Stimulated activated CD8-positive, alpha-beta memory T cell treated with anti-CD3 and anti-CD28 coated beads, Interleukin-7, amount 100 ng/mL, for 24 hours (primary cell): ENCODE results near the gene CPE.
"Not testable (repeated sequence)": the region's sequence is repeated elsewhere in the genome, so short reads cannot be mapped to it uniquely, and the experiment has no call there.

ENCODE experiments used
- DNase-seq: peaks from one replicate; pipeline ENCODE4 v3.0.0-alpha.2; 2020; ENCODE audit warnings: low read depth

Gene CPE

DNA sequence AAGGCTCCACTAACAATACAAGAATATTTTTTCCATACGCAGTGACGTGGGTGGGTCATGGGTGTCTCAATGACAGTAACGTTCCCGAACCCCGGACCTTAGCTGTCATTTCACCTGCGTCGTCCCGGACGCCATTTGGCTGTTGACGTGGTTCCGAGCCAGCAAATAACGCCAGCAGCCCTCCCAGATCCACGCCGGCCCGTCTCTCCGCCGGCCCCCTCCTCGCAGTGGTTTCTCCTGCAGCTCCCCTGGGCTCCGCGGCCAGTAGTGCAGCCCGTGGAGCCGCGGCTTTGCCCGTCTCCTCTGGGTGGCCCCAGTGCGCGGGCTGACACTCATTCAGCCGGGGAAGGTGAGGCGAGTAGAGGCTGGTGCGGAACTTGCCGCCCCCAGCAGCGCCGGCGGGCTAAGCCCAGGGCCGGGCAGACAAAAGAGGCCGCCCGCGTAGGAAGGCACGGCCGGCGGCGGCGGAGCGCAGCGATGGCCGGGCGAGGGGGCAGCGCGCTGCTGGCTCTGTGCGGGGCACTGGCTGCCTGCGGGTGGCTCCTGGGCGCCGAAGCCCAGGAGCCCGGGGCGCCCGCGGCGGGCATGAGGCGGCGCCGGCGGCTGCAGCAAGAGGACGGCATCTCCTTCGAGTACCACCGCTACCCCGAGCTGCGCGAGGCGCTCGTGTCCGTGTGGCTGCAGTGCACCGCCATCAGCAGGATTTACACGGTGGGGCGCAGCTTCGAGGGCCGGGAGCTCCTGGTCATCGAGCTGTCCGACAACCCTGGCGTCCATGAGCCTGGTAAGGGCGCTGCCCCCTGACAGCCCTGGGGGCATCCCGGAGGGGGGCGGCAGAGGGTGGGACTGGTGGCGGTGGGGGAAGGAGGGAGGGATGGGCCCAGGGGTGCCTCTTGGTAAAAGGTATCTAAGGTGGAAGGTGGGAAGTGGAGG is at the start of gene CPE:
Gene CPE (plus strand): TSS at position 264 of the 933 bp plus-strand sequence. CDS start 214 bp downstream, at position 478.
- peak; percentile 14 for DNase-seq

DNA sequence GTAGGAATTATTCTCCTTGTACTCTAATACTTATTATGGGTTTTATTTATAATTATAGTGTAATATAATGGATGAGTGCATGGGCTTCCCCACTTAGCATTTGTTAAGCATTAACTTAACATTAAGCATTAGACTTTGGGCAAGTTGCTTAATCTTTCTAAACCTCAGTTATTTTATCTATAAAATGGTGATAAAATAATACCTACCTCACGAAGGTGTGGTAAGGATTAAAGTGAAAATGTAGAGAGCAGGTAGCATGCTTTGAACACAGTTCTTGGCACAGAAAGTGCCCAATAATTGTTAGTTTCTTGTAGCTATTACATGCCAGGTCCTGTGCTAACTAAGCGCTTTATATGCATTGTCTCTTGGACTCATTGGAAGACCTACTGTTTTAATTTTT is 48.7 kb upstream of the CPE start:
- DNase-seq, result no peak

DNA sequence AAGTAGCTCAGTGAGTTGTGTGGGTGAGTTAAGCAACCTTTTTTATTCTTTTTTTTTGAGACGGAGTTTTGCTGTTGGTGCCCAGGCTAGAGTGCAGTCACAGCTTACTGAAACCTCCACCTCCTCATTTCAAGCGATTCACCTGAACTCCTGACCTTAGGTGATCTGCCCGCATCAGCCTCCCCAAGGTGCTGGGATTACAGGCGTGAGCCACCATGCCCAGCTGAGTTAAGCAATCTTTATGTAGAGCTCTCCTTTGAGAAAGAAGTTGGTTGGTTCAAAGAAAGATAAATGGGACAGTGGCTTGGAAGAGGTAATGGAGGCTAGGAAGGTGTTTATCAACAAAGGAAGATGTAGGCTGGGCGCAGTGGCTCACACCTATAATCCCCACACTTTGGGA is 48.1 kb upstream of the CPE start:
- no peak for DNase-seq

DNA sequence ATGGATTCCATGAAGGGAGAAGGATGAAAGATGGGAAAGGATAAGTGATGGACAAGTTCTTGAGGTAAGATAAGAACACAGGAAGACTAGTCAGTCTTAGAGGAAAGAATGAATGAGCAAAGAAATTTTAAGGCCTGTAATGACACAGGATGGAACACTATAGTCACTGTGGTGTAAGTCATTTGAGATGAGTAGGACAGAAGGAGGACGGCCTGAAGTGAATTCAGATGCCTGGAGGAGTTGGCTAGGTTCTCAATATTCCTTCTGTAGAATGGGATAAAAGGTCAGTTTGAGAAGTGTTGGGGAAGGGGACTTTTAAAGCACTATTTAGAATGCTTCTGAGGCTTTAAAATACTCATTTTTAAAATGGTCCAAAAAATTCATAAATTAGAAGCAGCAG is 47.4 kb upstream of the CPE start:
- no peak for DNase-seq

DNA sequence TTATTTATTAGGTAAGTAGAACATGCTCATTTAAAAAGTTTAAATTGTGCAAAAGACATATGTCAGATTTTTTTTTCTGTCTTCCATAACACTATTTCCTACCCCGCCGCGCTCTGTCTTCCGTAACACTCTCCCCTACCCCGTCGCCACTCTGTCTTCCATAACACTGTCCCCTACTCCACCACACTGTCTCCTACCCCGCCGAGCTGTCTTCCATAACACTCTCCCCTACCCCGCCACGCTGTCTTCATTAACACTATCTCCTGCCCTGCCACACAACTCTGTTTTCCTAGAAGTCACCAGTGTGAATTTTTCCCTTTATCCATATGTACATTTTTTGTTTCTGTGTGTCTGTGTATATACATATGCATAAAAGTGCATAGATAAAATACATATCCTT is 47.0 kb upstream of the CPE start:
- no peak for DNase-seq

DNA sequence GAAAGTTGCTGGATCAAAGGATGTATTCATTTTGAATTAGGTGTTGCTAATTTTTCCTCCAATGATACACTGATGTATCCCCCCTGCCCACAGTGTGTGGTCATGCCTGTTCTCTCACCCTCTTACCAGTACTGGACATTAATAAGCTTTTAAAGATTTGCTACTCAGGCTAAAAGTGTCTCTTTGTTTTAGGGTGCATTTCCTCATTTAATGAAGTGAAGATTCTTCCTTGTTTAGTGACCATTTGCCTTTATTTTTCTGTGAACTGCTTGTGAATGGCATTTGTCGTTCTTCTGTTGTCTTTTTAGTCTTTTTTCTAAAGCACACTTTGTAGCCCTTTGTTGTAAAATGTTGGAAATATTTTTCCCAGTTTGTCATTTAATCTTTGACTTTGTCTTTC is 46.3 kb upstream of the CPE start:
- no peak for DNase-seq

DNA sequence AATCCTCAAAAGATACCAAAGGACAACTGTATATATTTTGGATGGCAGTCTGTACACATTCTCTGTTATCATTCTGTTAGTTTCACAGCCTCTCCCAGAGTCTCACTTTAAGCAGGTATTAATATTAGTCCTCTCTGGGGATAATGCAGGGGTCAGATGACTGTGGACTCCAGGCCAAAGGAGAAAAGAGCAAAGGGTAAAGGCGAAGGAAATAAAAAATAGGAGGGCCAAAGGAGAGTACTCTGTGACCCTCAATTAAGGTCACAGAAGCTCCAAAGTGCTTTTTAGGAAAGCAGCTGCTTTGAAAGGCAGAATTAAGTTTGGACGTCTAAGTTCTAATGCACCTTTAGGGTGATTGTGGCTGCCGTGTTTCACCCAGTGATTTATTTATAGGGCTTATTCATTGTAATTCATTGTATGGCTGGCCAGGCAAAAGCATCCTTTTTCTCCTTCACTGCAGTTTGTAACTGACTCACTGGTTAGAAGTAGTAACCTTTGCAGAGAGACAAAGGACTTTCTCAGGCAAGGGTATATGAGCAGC is 43.6 kb upstream of the CPE start:
- no peak for DNase-seq

DNA sequence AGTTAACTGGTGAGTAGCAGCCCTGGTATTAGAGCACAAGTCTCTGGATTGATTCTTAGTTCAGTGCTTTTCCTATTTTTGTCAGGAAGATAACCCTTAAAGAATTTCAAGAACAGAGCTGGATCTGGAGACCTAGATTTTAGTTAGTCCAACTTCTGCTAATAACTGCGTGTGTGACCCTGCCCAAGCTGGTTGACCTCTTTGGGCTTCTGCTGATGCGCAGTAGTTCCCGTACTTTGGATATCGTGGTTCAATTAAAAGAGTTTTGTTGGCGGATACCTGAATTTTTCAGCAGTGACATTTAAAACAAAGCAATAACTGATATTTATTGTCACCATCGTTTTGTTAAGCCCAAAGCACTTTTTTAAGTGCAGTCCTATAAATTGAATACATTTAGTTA is 42.1 kb upstream of the CPE start:
- no peak for DNase-seq

DNA sequence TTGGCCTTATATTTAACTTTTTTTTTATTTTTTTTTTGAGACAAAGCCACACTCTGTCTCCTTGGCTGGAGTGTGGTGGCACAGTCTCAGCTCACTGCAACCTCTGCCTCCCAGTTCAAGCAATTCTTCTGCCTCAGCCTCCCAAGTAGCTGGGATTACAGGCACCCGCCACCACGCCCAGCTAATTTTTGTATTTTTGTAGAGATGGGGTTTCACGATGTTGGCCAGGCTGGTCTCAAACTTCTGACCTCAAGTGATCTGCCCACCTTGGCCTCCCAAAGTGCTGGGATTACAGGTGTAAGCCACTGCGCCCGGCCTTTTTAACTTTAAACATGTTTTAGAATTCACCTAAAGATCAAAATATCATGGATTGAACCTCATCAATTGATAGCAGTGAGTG is 36.5 kb upstream of the CPE start:
- not testable (repeated sequence) for DNase-seq

DNA sequence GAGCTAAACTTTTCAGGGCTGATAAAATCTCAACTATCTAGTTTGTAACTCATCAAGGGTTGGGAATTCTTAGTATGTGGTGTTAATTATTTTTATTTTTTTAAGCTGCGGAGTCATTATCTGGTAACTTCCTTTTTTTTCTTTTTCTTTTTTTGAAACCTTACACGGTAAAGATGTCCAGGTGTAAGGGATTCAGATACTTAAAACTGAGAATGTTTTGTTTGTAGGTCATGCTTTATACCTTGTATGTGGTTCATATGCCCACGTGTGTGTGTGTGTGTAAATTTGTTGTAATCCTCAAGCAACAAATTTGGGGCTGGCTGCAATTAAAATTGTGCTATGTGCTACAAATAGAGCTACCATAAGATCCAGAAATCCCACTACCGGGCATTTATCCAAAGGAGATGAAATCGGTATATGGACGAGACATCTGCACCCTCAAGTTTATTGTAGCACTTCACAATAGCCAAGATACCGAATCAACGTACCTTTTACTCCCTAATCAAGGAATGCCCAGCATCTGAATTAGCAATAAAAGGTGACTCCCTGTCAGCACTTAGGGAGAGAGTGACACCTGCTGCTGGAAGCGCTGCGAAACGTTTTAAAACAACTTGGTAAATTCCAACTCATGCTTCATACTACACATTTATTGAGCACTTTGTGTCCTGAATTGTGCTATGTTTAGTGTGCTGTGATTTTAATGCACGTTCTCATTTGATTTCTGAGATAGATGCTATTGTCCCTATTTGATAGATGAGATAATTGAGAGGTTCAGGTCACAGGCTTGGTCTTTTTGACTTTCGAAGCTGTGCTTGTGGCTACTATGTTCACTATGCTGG is 35.2 kb upstream of the CPE start:
- DNase-seq, result no peak

DNA sequence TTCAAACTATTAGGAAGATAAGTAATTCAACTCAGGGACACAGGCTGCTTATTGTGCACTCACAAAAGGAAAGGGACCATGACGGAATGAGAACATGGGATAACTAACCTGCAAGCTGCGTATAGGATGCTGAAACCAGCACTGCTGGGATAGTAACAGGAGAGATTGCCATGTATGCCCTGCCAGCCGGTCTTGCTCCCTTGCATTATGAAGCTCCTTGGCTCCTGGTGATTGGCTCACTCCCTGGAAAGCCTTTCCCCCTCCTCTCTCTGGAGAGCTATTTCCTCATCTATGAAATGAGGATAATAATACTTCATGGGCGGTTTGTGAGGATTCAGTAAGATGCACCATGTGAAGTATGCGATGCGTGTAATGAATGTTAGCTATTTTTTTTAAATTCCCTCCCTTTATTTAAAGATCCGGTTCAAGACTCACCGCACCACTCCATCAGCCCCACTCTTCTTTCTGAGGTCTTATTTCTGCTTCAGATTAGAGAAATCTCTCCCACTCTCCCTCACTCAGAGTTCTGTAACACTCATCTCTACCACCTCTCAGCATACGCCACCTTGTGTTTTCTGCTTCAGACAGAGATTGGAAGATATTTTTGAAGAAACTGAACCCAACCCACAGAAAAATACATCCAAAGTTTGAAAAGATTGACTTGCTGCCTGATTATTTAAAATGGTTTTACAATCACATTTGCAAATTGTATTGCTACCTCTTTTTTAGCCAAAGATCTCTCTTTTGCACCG is 33.0 kb upstream of the CPE start:
- DNase-seq, result no peak

DNA sequence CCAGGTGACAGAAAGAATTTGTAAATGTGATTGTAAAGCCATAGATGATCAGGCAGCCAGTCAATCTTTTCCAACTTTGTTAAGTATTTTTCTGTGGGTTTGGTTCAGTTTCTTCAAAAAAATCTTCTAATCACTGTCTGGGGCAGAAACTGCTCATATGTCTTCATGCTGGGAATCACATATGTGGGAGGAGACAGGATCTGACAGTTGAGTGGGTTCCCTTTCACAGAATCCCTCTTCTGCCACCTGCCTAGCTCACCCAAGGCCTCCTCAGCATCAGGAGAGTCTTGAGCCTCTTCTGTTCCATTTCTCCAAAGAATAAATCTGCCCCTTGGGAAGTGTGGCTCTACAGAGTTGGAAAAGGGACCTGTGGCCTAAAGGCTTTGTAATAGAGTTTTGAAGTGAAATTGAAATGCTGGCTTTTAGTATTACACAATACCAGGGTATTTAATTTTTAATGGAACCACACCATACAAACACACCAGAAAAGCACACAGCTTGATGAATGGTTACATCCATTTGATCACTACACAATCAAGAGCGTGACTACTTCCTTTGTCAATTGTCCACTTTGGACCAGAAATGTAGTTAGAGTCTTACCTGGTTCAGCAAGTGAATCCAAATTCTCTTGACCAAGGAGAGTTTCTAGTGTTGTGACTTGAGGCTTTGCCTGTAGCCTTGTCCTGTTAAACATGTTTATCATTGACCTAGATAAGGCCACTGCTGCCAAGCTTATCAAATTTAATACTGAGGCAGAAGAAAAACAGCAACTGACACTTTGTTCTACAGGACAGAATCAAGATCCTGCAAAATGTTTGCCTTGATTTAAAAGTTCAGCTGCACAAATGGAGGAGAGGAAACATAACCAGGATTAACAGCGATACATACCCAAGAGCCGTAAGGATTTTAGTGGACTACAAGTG is 30.9 kb upstream of the CPE start:
- no peak for DNase-seq

DNA sequence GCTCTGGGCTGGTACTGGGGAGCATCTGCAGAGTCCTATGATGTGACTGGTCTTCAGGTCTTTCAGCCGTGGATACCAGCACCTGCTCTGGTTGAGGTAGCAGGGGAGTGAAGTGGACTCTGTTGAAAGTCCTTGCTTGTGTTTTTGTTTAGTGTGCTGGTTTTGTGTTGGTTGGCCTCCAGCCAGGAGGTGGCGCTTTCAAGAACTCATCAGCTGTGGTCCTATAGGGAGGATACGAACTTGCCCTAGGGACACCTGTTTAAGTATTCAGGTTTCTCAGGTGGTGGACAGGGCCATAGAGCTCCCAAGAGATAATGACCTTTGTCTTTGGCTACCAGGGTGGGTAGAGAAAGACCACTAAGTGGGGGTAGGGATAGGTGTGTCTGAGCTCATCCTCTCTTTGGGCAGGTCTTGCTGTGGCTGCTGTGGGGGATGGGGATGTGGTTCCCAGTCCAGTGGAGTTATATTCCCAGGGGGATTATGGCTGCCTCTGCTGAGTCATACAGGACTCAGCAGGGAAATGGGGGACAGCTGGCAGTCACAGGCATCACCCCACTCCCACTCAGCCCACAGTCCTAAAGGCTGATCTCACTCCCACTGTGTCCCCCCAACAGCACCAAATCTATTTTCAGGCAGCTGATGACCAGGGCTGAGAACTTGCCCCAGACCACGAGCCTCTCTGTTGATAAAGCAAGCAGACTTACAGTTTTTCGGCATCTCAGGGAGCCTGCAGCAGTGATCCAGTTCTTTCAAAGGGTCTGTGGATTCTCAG is 27.3 kb upstream of the CPE start:
- no peak for DNase-seq

DNA sequence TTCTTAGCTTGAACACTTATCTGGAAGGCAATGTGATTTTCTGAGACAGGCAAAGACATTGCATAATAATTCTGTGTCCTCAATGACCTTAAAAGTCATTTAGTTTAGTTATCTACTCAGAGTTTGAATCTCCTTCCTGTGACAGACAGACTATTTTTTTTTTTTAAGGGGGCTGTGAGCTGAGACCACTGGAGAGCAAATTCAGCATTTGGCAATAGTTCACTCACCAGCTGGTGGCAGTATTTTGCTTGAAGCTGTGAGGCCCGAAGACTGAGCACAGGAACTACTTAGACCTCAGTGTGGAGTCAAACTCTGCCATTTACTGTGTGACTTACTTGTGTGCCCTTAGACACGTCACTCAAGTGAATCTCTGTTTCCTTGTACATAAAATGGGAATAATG is 22.9 kb upstream of the CPE start:
- no peak for DNase-seq

DNA sequence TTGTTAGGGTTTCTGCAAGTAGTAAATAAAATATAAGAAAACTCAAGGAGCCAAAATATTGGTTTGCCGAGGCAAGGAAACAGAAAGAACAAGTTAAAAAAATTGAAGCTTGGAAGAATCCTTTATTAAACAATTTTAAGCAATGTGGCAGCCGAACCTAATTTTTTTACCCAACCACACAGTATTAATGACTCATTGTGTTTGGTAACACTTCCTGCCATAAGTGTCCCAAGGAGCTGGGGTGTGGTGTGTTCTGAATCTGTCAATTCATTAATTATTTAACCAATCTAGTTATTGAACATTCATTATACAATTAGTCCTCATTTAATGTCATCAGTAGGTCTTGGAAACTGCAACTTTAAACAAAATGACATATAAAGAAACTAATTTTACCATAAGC is 19.3 kb upstream of the CPE start:
- no peak for DNase-seq

DNA sequence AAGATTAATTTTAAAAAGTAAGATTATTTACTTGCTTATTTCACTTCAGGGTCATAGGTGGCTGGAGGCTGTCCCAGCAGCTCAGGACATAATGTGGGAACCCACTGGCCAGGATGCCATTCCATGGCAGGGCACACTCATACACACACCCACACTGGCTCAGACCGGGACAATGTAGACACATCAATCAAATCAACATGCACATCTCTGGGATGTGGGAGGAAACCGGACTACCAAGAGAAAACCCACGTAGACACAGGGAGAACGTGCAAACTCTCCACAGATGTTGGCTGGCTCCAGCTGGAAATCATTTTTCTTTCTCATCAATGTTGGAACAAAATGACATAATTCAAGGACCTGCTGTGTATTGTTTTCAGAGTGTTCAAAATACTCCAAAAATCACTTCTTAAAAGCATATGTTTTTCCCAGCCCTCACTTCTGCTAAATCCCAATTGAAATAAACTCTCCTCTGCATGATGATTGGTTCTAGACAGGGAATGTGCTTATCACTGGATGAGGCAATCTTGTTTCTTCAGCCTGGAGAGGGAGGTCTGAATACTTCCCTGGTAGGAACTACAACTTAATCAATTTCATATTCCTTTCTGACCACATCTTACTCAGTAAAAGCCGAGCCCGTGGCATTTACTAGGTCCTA is 18.6 kb upstream of the CPE start:
- DNase-seq, result no peak

DNA sequence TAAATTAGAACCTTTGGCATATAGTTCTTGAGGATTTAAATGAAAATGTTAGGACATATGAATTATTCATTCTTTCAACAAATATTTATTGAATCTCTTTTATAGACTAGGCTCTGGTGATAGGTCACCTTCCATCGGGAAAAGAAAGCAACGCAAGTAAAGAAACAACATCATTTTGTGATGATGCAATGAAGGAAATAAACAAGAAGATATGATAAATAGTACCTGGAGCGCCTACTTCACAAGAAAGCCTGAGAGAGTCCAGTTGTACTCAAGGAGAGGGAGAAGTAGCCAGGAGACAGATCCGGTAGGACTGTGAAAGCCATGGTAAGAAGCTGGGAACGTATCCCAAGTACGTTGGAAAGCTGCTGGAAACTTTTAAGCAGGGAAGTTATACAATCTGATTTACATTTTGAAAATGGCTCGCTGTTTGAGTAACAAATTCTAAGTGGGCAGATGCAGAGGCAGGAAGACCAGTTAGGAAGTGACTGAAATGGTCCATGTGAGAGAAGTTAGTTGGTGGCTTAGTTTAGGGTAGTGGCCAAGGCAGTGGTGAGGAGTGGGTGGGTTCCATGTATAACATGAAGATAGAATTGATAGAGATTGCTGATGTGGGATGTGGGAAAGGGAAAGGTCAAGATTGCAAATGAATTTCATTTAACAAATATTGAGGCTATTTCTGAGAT is 17.7 kb upstream of the CPE start:
- no peak for DNase-seq

DNA sequence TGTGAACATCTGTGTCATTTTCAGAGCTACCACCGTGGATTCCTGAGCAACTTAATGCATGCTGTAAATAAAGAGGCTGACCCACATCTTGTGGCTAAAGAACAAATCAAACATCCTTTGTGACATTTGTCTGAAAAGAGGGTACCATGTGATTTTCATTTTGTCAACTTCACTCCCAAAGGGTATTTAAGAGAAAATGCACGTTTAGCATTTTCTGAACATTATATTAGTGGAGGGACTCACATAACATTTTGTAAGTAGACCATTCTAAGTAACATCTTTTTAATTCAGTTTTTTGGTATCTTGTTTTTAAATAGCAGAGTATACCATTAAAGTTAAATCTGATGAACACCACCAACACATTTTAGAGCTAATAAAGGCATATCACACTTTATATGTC is 17.0 kb upstream of the CPE start:
- DNase-seq, result no peak

DNA sequence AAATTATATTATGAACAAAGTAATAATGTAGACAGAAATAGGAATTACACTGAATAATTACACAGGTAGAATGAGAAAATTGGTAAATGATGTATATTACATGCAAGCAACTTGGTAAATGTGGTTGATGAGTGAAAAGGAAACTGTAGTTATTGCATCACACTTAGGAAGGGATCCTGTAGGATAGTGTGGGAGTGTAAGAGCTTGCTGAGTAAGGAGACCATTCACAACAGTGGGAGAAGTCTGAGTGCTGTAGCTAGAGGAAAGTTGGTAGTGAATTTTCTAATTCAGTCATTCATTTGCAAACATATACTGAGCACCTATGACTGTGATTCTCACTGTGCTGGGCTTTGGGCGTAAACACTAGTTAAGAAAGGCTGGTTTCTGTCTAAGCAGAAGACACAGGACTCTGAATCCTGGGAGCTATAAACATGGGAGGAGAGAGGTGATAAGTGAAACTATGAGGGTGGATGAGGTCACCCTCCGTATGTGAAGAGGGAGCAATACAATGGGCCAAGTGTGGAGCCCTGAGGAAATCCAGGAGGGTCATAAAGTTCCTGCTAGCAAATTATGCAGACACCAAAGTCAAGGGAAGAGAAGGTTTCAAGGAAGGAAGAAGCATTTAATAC is 14.2 kb upstream of the CPE start:
- DNase-seq, result no peak
